HT-29 (cell line): Measurements from ENCODE around the gene SWI5. TPM values are rescaled to one million over a fixed set of nuclear protein-coding genes. Genes with fewer than 3 reads are reported as not detected.
"Not testable (repeated sequence)": the region's sequence is repeated elsewhere in the genome, so short reads cannot be mapped to it uniquely, and the experiment has no call there.

ENCODE experiments used
- DNase-seq: peaks from one replicate; pipeline ENCODE4 v3.0.0-alpha.2; 2015; ENCODE audit warnings: low spot score
- total RNA-seq: library from RNA; depleted of rRNA; stranded (reverse); fragments of >200 nt; shearing (Covaris generic); gene quantifications from 2 replicates; pipeline ENCODE4 v1.2.3, GENCODE V29; 2014; rRNA removed

The SWI5 gene
- total RNA-seq = 51.4 and 52.6 TPM in 2 replicates

GRCh38 chr9:128276008-128276573 lies at the start of gene SWI5:
Gene SWI5, plus strand, starts transcription at chr9:128276276.
- peak; percentile 100 for DNase-seq

GRCh38 chr9:128226412-128226801 lies 49.7 kb upstream of the SWI5 start:
- no peak for DNase-seq

GRCh38 chr9:128230897-128231296 lies 45.2 kb upstream of the SWI5 start:
- DNase-seq = not testable (repeated sequence)

- no peak for DNase-seq
Measured at GRCh38 chr9:128231638-128232527, 44.2 kb upstream of the SWI5 start.

- DNase-seq = no peak
Measured at GRCh38 chr9:128232528-128233428, 43.3 kb upstream of the SWI5 start.

GRCh38 chr9:128233817-128234406 lies 42.2 kb upstream of the SWI5 start:
- DNase-seq = no peak

GRCh38 chr9:128242124-128242523 lies 34.0 kb upstream of the SWI5 start:
- DNase-seq = no peak

GRCh38 chr9:128242828-128243214 lies 33.3 kb upstream of the SWI5 start:
- DNase-seq = no peak

GRCh38 chr9:128243215-128244018 lies 32.7 kb upstream of the SWI5 start:
- DNase-seq = no peak

GRCh38 chr9:128244091-128244836 lies 31.8 kb upstream of the SWI5 start:
- DNase-seq = no peak

- DNase-seq = no peak
Measured at GRCh38 chr9:128244837-128245231, 31.2 kb upstream of the SWI5 start.

GRCh38 chr9:128245421-128246151 lies 30.5 kb upstream of the SWI5 start:
- no peak for DNase-seq

- no peak for DNase-seq
Measured at GRCh38 chr9:128246471-128246870, 29.6 kb upstream of the SWI5 start.

- DNase-seq = no peak
Measured at GRCh38 chr9:128247226-128247803, 28.8 kb upstream of the SWI5 start.

GRCh38 chr9:128249558-128249907 lies 26.5 kb upstream of the SWI5 start:
- no peak for DNase-seq

- peak; percentile 72 for DNase-seq
Measured at GRCh38 chr9:128249908-128250838, 25.9 kb upstream of the SWI5 start.

GRCh38 chr9:128250839-128251731 lies 25.0 kb upstream of the SWI5 start:
- no peak for DNase-seq
